ENCODE results near the gene COL11A2. TPM values are rescaled to one million over a fixed set of nuclear protein-coding genes. Genes with fewer than 3 reads are reported as not detected.

Gene COL11A2
- total RNA-seq, 4 donors from 2014 or later: under 0.01 to 2.6 (median 1.0) TPM

DNA sequence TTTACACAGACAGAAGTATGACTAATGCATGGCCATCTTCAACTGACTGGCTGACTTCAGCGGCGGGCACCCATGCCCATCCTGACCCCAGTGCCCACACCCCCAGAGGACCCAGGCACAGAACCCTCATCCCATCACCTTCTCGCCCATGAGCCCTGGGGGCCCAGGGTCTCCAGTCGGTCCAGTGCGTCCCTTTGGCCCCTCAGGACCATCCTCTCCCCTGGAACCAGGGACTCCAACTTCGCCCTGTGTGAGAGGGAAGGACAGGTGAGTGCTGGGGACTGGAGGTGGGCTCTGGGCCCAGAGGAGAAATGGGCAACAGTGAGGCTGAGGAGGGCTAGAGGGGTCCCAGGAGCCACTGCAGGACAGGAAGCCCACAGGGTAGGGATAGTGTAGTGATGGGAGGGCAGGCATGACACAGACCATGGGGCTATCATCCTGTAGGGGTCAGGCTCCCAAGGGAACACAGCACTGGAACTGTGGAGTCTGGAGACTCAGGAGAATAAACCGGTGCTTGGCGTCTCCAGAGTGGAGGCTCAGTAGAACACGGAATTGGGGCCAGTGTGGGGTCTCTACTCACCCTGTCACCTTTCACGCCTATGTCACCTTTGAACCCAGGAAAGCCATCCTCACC is 16.7 kb downstream of the COL11A2 start:
- no peaks in the 10 kb centered on the region for H3K9me3 ChIP-seq
- no peak overlapping the region for H3K4me3 ChIP-seq
- DNase-seq: no peak
- no peaks in the 10 kb centered on the region for H3K4me1 ChIP-seq
- H3K27ac ChIP-seq: no peak overlapping the region
- intact Hi-C loops (cut with DNase I; ENCODE audit: low total_unique reads): no loop called here
- no peaks in the 10 kb centered on the region for H3K36me3 ChIP-seq
- TF ChIP-seq, protein P1, sequence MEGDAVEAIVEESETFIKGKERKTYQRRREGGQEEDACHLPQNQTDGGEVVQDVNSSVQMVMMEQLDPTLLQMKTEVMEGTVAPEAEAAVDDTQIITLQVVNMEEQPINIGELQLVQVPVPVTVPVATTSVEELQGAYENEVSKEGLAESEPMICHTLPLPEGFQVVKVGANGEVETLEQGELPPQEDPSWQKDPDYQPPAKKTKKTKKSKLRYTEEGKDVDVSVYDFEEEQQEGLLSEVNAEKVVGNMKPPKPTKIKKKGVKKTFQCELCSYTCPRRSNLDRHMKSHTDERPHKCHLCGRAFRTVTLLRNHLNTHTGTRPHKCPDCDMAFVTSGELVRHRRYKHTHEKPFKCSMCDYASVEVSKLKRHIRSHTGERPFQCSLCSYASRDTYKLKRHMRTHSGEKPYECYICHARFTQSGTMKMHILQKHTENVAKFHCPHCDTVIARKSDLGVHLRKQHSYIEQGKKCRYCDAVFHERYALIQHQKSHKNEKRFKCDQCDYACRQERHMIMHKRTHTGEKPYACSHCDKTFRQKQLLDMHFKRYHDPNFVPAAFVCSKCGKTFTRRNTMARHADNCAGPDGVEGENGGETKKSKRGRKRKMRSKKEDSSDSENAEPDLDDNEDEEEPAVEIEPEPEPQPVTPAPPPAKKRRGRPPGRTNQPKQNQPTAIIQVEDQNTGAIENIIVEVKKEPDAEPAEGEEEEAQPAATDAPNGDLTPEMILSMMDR (IDR thresholded peaks at IDR 0.05): no peak
- no peak for TF ChIP-seq POLR2A (IDR thresholded peaks at IDR 0.05)
- no peaks in the 10 kb centered on the region for H3K27me3 ChIP-seq

DNA sequence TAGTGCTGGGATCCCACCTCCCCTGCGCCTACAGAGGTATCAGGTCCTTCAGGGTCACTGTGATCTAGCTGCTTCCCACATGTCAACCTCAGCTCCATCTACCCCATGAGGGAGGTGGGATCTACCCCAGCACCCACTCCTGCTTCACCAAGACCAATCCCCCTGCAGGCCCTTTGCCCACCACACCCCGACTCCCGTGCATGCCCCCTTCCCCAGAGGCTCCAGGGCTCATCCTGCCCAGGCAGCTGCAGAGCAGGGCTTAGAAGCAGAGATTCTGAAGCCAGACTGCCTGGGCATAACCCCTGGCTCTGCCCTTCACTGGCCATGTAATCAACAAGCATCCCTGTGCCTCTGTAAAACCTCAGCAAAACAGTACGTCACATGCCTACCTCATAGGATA is 17.5 kb downstream of the COL11A2 start:
- DNase-seq: no peak
- TF ChIP-seq, protein P1 (IDR thresholded peaks at IDR 0.05): no peak
- TF ChIP-seq POLR2A (IDR thresholded peaks at IDR 0.05): no peak
- Histone ChIP-seq H3K27me3 (no peaks in the 10 kb centered on the region), H3K36me3 (no peaks in the 10 kb centered on the region), H3K4me1 (no peaks in the 10 kb centered on the region), H3K27ac (no peak overlapping the region), H3K9me3 (no peaks in the 10 kb centered on the region), H3K4me3 (no peak overlapping the region)
- intact Hi-C loops (cut with DNase I; ENCODE audit: low total_unique reads): no loop called here

DNA sequence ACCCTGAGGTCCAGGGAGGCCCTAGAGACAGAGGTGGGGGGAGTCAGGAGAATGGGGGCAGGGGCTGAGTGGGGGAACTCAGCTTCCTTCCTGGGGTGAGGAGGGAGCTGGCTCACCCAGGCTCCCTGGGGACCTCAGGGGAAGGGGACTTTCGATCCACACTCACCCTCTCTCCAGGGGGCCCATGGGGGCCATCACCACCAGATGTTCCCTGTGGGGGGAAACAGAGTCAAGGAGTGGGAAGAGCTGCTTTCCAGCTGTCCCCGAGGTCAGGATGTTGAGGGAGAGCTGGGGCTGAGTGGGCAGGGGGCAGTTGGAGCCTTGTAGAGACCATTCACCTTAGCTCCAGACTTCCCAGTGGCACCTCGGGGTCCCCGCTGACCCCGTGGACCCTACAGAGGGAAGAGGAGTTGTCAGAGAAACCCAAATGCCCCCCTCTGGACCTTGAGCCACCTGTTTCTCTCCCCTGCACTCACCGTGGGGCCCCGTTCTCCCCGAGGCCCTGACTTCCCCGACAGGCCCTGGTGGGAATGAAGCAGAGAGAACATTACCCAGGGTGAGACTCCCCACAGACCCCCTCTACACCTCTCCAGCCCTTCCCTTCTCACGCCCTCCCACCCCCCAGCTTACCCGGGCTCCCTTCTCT is 18.6 kb downstream of the COL11A2 start:
- intact Hi-C loops (cut with DNase I; ENCODE audit: low total_unique reads): no loop called here
- Histone ChIP-seq H3K4me3 (no peak overlapping the region), H3K4me1 (no peaks in the 10 kb centered on the region), H3K27me3 (no peaks in the 10 kb centered on the region), H3K9me3 (no peaks in the 10 kb centered on the region), H3K27ac (no peak overlapping the region), H3K36me3 (no peaks in the 10 kb centered on the region)
- no peak for TF ChIP-seq POLR2A (IDR thresholded peaks at IDR 0.05)
- TF ChIP-seq, protein P1 (IDR thresholded peaks at IDR 0.05): no peak
- no peak for DNase-seq

DNA sequence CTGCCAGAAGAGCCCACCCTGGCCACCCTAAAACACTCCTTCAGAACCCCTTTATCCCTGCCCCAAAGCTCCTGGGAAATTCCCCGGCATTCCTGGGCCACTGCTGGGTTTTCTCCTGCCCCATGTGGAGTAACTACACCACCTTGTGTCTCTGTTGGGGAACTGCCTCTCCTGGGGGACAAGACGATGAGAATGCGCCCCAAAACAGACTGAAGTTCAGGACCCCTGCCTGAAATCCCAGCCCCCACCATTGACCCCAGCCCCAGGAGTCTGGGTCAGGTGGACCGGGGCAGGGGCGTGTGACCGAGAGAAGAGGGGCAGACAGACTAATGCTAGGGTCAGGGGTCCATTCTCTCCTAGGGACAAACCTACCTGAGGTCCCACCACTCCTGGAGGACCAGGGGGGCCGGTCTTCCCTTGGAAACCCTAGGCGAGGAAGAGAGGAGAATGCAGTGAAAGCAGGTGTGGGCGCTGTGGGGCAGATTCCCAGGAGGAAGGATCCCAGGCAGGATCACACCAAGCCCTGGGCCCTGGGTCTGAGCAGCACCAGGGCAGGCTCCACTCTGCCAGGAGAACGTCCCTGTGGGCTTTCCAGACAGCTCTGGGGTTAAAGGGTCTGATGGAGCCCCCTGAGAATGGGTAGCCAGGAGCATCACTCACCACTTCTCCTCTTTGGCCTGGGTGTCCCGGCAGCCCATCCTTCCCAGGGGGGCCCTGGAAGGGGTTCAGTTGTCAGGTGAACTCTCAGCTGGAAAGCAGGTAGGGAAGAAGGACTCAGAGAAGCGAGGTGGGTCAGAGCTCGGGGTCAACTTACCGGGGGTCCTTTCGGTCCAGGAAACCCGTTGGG is 19.4 kb downstream of the COL11A2 start:
- H3K9me3 ChIP-seq: no peaks in the 10 kb centered on the region
- no peak overlapping the region for H3K4me3 ChIP-seq
- no peak for DNase-seq
- intact Hi-C loops (cut with DNase I; ENCODE audit: low total_unique reads): no loop called here
- H3K36me3 ChIP-seq: no peaks in the 10 kb centered on the region
- H3K27me3 ChIP-seq: no peaks in the 10 kb centered on the region
- TF ChIP-seq, protein P1 (IDR thresholded peaks at IDR 0.05): peak in 1 of 4 experiments; percentile 6
- TF ChIP-seq POLR2A (IDR thresholded peaks at IDR 0.05): no peak
- H3K4me1 ChIP-seq: no peaks in the 10 kb centered on the region
- H3K27ac ChIP-seq: no peak overlapping the region
